ENCODE results near the gene YIPF4.

The YIPF4 gene

GRCh38 chr2:32277674-32278477 is at the start of gene YIPF4:
Gene YIPF4, plus strand, starts transcription at chr2:32277904. Its CDS starts 252 bp downstream, at chr2:32278156.
- in situ Hi-C loops (cut with HindIII; ENCODE audit: low sequenced_read_pairs), result no loop called here
- peak; percentile 89 for DNase-seq (ENCODE audit: low read depth)
- peak within 1 kb of the TSS; percentile 90 for H3K4me3 ChIP-seq (ENCODE audit: low read depth, low read length)
- TF ChIP-seq, protein P1, sequence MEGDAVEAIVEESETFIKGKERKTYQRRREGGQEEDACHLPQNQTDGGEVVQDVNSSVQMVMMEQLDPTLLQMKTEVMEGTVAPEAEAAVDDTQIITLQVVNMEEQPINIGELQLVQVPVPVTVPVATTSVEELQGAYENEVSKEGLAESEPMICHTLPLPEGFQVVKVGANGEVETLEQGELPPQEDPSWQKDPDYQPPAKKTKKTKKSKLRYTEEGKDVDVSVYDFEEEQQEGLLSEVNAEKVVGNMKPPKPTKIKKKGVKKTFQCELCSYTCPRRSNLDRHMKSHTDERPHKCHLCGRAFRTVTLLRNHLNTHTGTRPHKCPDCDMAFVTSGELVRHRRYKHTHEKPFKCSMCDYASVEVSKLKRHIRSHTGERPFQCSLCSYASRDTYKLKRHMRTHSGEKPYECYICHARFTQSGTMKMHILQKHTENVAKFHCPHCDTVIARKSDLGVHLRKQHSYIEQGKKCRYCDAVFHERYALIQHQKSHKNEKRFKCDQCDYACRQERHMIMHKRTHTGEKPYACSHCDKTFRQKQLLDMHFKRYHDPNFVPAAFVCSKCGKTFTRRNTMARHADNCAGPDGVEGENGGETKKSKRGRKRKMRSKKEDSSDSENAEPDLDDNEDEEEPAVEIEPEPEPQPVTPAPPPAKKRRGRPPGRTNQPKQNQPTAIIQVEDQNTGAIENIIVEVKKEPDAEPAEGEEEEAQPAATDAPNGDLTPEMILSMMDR (IDR thresholded peaks at IDR 0.05; ENCODE audit: low read depth, low read length, missing control alignments), result no peak

DNA sequence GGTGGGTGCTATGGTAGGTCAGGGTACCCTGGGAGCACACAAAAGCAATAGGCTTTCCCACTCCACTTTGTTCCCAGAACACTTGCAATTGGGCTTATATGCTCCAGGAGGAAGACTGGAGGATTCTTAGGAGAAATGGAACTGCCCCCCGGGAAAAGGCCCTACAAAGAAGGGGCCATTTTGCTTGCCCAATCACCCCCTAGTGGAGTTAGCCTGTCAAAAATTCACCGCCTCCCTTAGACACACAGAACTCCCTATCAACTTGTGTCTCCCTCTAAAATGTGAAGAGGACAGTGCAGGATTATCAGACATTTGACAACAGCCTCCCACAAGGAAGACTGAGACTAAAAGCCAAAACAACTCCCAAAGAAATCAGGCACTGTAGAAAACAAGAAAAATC is 49.5 kb upstream of the YIPF4 start:
- no peak for DNase-seq (ENCODE audit: low read depth)
- no peak overlapping the region for H3K4me3 ChIP-seq (ENCODE audit: low read depth, low read length)
- in situ Hi-C loops (cut with HindIII; ENCODE audit: low sequenced_read_pairs), result no loop called here
- TF ChIP-seq, protein P1 (IDR thresholded peaks at IDR 0.05; ENCODE audit: low read depth, low read length, missing control alignments), result no peak

GRCh38 chr2:32229635-32230034 is 48.1 kb upstream of the YIPF4 start:
- no peak for DNase-seq (ENCODE audit: low read depth)
- TF ChIP-seq, protein P1 (IDR thresholded peaks at IDR 0.05; ENCODE audit: low read depth, low read length, missing control alignments), result no peak
- in situ Hi-C loops (cut with HindIII; ENCODE audit: low sequenced_read_pairs), result no loop called here
- H3K4me3 ChIP-seq (ENCODE audit: low read depth, low read length), result no peak overlapping the region

DNA sequence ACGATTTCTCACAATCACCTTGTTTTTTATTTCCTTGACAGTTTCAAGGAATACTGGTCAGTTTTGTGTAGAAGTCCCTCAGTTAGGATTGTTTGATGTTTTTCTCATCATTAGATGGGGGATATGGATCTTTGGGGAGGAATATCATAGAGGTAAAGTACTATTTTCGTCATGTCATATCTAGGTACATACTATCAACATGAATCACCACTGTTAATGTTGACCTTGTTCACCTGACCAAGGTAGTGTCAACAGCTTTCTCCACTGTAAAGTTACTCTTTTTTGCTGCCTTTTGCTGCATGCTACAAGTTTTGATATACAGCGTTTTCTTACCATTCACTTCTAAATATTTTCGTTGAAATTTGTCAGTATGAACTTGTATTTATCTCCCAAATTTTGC is 45.7 kb upstream of the YIPF4 start:
- no peak for DNase-seq (ENCODE audit: low read depth)
- in situ Hi-C loops (cut with HindIII; ENCODE audit: low sequenced_read_pairs), result no loop called here
- TF ChIP-seq, protein P1 (IDR thresholded peaks at IDR 0.05; ENCODE audit: low read depth, low read length, missing control alignments), result no peak
- no peak overlapping the region for H3K4me3 ChIP-seq (ENCODE audit: low read depth, low read length)

GRCh38 chr2:32235315-32235714 is 42.4 kb upstream of the YIPF4 start:
- no peak for DNase-seq (ENCODE audit: low read depth)
- H3K4me3 ChIP-seq (ENCODE audit: low read depth, low read length), result no peak overlapping the region
- in situ Hi-C loops (cut with HindIII; ENCODE audit: low sequenced_read_pairs), result no loop called here
- TF ChIP-seq, protein P1 (IDR thresholded peaks at IDR 0.05; ENCODE audit: low read depth, low read length, missing control alignments), result no peak

DNA sequence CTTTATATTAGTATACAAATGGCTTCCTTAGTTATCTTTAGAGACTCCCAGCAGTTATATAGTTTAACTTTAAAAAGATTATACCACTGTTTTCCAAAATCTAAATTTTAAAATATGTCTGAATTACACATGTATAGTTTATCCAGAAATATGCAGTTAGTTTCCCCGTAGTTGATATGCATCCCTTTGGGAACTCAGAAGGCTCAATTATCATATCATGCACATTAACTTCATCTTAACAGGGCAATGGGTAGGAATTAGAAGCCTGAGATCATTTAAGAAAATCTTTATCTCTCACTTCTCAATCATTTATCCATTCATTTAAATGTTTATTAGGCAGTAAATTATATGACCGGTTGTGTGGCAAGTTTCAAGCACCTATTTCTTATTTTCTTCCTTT is 40.2 kb upstream of the YIPF4 start:
- no peak overlapping the region for H3K4me3 ChIP-seq (ENCODE audit: low read depth, low read length)
- in situ Hi-C loops (cut with HindIII; ENCODE audit: low sequenced_read_pairs), result no loop called here
- TF ChIP-seq, protein P1 (IDR thresholded peaks at IDR 0.05; ENCODE audit: low read depth, low read length, missing control alignments), result no peak
- no peak for DNase-seq (ENCODE audit: low read depth)

All from astrocyte of the cerebellum (primary cell).